Measurements from ENCODE around the gene ETS2.

The ETS2 gene

DNA sequence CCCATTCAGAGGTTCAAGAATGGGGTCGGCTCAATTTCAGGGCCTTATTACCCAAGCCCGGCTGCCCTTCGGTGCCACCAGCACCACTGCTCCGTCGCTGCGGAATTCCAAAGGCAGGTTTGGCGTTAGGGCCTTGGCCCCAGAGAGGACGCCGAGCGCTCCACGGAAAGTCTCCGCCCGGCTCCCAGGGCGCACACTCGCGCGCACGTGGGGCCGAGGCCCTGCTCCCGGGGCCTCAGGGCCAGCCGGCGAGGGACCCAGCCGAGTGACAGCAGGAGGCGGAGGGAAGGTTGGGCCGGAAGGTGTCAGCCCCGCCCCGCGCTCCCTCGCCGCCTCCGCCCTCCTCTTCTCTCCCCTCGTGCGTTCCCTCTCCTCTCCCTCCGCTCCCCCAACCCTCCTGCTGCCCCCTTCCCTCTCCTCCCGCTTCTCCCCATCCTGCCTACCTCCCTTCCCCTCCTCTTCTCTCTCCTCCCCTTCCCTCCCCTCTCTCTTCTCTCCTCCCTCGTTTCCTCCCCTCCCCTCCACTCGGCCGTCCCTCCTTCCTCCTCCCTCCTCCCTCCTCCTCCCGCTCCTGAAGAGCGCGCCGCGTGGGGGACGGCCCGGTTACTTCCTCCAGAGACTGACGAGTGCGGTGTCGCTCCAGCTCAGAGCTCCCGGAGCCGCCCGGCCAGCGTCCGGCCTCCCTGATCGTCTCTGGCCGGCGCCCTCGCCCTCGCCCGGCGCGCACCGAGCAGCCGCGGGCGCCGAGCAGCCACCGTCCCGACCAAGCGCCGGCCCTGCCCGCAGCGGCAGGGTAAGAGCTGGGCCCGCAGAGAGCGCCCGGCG, at the start of gene ETS2:
Gene ETS2 (plus strand): TSS at position 602 of the 825 bp plus-strand sequence. CDS start 4,106 bp downstream, outside the sequence.
- peak; percentile 53 to 67 for DNase-seq (ENCODE audit: low read depth in 2 of 2)

DNA sequence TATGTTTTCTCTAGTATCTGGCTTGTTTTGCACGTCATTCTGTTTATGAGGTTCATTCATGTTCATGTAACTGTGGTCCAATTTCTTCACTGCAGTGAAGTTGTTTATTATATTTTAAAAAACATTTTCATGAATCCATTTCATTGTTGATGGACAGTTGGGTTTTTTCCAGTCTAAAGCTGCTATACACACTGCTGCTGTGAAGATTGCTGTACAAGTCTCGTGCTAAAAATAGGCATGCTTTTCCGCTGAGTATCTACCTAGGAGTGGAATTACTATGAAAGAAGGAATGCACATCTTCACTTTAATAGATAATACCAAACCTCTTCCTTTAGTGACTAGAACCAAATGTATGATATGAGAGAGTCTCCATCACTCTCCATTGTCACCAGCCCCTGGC, 49.0 kb upstream of the ETS2 start:
- DNase-seq (ENCODE audit: low read depth in 2 of 2), result no peak

DNA sequence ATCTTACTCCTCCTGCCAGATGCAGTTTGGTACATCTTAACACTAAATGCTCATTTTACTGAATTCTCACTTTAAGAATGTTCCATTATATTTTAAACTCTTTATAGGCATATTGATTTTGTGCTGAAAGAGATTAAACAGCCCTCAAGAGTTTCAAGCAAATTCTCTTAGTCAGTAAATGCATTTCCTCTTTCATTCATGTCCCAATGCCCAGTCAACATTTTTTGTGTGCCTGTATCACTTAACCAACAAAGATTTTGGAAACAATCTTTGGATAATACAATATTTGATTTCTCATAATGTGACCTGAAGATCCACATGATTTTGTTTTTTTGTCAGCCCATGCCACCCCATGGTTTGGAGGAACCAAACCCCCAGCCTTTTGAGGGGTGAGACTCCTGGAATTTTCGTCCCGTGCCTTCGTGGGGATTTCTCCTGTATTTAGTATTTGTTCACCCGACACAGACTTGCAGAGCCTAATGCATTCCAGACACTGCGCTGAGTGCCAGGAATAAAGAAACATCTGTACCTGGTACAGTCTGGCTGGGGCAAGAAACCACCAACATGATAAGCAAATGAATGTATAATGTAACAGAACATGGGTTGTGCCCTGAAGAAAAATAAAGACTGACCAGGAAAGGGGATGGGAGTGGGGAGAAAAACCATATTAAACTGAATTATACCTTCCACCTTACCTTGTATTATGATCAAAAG, 47.1 kb upstream of the ETS2 start:
- no peak for DNase-seq (ENCODE audit: low read depth in 2 of 2)

DNA sequence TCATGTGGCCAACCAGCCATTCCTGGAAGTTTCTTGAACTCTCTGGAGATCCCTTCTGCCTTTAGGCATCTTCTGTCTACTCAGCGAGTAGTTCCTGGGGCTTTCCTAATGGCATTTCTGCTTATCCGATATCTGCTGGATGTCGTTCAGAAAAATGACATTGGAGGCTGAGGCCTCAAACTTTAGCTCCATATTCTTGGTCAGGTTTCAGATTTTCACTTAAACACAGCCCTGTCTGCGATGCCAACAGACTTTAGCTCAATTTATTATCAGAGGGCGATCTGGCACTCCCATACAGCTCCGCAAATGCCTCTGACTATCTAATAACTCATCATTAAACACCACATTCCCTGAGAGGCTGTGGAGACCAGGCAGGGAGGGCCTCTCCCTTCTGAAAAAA, 46.3 kb upstream of the ETS2 start:
- DNase-seq (ENCODE audit: low read depth in 2 of 2), result no peak

DNA sequence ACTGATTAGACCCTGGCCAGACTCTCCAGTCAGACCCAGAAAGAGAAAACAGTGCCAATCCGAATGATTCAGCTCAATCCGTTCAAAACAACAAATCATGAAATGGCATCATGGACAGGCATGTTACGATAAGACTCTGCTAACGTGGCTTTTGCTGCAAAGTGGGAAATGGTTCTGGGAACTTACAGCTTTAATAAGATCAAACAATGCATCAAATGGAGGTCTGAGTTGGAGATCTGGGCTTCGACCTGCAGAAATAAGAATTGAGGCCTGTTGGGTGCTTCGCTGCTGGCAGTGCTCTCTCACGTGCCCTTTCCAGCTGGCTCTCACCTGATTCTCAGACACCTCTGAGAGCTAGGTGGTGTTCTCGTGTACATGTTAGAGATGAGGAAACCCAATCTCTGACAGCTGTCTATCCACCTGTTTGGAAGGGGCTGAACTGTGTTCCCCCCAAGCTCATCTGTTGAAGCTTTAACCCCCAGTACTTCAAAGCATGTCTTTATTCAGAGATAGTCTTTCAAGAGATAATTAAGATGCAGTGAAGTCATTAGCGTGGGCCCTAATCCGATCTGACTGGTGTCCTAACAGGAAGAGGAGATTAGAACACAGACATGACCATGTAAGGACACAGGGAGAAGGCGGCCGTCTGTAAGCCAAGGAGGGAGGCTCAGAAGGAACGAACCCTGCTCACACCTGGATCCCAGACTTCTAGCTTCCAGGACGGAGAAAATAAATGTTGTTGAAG, 45.5 kb upstream of the ETS2 start:
- DNase-seq (ENCODE audit: low read depth in 2 of 2), result no peak

DNA sequence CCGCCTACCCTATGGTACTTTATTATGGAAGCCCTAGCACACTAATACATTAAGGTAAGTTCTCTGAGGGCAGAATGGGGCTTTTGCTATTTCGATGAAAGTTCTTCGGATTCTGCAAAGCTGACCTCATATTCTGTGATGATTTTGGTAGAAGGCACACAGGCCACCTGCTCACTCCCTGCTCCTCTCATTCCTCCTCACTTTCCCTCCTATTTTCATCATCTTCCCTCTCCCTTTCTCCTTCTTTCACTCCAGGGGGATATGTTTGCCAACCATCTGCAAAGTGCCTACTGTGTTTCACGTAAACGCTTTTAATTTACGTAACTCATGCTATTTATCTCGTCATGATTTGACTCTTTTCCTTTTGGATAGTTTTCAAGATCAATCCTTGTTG, 45.0 kb upstream of the ETS2 start:
- no peak for DNase-seq (ENCODE audit: low read depth in 2 of 2)

DNA sequence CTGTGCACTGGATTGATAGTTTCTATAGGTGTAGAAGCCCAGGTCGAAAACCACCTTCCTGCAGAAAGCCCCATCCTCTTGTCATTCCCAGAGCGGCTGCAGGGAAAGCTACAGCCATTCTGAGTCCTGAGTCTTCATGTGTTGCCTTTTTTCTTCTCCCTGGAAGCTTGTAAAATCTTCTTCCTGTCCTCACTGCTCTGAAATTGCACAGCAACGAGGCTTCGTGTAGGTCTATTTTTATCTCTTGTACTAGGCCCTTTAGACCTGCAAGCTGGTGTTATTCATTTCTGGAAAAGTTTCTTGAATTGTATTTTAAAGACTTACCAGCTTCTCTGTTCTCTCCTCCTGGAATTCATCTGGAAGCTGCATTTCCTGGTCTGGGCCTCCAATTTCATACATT, 44.2 kb upstream of the ETS2 start:
- DNase-seq (ENCODE audit: low read depth in 2 of 2), result no peak

DNA sequence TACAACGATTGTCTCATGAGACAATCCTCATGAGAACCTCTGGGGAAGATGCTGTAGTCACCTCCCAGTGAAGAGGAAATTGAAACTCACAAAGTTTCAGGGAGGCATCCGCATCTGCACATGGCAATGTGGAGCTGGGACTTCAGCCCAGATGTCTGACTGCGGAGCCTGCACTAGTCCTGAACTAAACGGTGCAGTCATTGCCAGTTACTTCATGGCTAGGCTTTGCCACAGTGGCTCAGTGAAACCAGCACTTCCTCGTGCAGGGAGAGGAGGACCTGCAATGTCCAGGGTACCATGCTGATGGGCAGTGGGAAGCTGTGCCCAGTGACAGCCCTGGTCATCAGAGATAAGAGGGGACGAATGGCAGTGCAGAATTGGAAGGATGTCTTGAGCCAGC, 40.7 kb upstream of the ETS2 start:
- no peak for DNase-seq (ENCODE audit: low read depth in 2 of 2)

DNA sequence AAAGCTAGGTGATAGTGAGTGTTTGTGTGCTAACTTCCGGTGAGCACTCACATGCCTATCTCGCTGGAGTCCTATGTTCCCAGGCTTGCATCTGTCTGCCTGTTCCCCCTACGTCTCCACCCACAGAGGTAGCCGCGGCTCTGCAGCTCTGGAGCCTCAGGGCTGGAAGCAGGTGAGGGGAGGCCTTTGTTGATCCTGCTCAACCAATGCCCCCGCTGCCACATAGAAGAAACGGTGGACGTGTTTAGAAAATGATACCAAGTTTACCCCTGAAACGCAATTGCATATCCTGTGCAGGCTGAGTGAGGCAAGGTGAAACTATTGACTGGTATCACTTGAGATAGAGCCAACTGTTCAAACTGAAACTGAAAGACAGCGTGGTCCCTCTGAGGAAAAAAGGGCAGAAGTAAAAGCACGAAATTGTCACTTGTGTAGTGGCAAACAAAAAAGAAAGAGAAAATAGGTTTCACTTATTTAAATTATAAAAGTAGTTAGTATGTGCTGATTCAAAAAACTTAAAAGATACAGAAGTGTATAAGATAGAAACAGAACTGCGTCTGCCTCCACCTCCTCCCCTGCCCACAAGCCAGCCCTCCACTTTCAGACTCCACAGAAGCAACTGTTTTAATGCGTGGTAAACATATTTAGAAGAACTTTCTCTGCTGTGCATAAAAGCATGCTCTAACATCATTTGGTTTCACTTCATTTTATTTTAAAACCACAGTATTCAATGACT, 38.6 kb upstream of the ETS2 start:
- peak in 1 of 2 donors; percentile 49 for DNase-seq (ENCODE audit: low read depth in 2 of 2)

DNA sequence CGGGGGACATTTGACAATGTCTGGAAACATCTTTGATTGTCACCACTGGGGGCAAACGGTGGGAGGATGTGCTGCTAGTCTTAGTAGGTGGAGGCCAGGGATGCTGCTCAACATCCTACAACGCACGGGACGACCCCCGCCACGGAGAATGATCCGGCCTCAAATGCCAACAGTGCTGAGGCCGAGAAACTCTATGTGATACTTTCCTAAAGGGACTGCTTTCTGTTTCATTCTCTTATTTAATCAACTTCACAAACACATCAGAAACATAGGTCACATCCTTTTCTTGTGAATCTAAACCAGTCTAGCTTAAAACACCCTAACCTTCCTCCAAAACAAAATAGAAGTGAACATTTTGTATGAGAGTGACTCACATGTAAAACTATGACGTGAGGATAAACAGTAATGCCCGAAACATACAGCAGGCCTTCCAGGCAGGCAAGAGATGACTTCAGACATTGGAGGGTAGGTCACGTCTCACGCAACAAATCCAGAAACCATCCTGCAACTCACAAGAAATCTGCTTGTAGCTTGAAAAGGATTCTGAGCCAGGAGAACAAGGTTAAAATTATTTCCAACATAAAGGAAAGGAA, 37.2 kb upstream of the ETS2 start:
- peak; percentile 42 to 63 for DNase-seq (ENCODE audit: low read depth in 2 of 2)

DNA sequence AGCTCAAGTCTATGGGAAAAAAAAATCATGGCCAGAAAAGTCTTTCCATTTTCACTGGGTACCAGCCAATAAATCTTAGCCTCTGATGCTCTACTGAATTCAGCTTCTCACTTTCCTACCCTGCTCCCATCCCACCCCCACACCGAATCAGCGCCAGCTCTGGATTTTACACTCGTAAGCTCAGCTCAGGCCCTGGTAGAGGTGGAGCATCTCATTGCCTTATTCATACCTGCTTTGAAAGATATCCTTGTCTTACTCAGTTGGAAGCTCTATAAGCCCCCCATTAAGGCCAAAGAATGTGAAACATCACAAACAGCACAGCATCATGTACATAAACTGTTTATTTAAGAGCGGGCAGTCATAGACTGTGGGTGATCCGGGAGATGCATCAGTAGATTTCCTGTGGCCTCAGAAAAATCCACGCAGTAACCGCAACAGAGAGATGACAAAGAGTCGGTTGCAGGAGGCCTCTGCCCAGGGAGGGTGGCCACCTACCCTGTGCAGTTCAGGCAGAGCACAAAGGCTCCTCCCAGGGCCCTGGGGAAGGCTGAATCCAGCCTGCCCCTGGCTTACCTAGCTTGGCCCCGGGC, 36.4 kb upstream of the ETS2 start:
- DNase-seq (ENCODE audit: low read depth in 2 of 2), result no peak

DNA sequence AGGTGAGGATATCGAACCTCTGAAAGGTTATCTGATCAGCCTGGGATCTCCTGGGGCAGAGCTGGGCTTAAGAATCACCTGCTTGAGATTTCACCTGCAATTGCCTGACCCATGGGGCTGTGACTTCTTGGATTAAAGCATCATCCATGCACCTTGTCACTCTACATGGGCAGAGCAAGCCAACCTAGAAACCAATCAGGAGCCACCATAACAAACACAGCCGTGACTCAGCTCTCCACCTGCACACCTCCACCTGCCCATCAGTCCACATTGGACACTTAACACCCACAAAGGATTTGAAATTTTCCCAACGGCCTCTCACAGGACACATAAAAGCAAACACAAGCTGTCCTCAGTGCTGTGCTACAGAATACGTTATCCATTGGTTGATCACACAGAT, 35.1 kb upstream of the ETS2 start:
- no peak for DNase-seq (ENCODE audit: low read depth in 2 of 2)

DNA sequence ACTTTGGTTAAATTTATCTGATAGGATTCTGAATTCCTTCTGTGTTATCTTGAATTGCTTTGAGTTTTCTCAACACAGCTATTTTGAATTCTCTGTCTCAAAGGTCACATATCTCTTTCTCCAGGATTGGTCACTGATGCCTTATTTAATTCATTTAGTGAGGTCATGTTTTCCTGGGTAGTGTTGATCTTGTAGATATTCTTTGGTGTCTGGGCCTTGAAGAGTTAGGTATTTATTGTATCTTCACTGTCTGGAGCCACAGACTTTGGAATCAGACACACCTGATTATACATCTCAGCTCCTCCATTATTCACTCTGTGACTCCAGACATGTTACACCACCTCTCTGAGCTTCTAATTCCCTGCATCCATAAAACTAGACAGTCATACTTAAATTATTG, 34.2 kb upstream of the ETS2 start:
- no peak for DNase-seq (ENCODE audit: low read depth in 2 of 2)

DNA sequence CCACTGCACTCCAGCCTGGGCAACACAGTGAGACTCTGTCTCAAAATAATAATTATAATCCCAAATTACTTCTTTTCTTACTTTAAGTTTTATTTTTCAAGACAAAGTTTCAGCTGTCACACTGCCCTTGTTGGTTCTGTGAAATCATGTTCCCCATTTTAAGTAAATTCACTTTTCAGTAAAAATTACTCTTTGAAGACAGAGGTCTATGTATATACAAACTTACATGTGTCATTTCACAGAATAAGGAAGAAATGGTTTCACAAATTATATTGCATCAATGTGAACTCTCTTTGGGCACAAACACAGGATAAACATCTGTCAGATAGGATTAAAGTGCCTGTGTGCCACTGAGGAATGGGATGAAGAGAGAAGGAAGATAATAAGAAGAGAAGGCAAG, 33.1 kb upstream of the ETS2 start:
- DNase-seq (ENCODE audit: low read depth in 2 of 2), result no peak

DNA sequence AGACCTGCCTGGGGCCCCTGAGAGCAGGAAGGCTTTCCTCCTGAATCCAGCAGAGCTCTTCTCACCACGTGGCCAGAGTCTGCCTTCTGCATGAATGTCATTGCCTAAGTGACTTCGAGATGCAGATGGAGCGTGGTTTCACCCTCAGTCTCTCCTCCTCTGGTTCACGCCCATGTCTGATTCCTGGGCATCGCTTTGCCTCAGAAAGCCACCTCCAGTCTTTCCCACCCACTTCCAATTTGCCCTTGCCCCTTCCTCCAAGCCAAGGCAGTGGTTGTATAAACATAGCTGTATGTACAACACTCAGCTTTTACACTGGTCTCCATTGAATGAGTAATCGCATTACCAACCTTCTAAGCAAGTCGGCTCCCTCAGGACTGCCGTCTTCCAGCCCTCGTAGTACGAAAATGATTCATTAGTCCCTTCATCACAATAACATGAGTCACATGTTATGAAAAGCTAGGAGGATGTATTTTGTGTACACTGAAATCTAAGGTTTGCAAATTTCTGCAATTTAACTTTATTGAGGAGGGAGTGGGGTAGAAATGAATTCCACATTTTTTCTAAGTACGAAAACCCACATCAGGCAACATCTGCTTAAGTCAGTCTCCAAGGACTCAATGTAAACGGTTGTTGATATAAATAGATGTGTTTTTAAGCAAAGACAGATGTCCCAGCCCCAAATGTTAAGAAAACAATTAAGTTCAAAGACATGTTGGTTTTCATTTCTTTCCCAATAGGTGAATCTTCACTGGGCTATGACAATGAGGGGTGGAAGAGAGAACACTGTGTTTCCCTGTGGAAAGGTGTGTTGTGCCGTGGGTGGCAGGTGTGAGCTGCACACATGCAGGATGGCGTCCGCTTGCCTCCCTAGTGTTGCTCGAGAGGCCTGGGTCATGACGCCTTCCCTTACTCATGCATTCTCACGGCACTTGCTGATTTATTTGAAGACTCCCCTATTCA, 32.3 kb upstream of the ETS2 start:
- DNase-seq (ENCODE audit: low read depth in 2 of 2), result no peak

DNA sequence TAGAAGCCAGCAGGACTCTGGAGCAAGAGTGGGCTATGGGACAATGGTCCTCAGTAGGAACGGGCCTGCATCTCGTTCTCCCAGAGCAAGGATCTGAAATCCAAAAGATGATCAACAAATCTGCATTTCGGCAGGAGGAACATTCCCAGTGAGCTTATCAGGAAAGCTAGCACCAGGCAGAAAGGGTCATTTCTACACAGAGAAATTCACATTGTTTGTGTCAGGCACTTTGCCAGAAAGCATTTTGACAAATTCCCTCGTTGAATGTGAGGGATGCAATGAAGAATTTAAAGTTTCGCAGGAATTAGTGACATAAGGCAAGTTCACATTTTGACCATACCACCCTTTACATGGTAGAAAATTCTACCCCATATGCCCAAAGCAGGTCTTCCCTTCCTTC, 31.6 kb upstream of the ETS2 start:
- no peak for DNase-seq (ENCODE audit: low read depth in 2 of 2)

DNA sequence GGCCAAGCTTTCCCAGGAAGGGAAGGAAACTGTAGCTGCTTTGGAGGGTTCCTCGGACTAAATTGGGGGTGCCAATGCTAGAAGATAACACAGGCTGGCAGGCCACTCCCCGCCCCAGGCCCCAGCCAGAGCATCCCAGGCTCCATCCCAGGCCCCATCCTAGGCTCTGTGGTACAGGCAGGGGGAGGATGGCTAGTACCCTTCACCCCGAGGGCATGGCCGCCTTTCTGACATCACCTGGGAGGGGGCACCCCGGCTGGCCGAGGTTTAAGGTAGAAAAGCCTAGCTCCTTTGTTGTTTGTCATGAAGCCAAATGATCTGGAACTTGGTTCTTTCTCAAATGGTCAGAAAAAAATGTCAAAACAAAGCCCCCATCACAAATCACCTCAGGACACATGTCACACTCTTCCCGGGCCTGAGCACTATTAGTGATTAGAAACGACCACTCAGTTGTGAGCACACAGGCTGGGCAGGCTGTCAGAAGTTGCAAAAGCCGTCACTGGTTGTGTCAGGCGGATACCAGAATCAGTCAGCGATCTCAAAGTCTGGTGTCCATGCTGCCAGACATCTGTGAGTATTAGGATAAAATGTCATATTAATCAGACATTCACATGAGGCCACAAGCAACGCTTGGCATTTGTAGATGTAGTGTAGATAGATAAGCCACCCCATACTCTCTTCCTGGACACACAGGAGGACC, 31.0 kb upstream of the ETS2 start:
- DNase-seq (ENCODE audit: low read depth in 2 of 2), result no peak

DNA sequence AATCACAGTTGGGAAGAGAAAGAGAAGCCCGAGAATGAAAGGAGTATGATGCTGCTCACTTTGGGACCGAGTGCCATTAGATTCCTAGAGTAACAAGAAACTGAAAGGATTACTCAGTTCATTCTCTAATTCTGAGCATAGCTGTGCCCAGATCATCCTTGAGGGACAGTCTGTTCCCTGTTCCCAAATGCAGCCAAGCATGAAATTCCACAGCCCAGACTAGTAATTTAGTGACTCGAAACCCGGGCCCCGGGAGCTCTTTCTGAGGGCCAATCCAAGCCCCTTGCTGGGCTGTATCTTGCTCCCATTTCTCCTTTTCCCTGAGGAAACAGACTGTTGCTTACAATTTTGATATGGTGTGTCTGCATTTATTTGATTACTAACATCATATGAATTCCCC, 30.0 kb upstream of the ETS2 start:
- no peak for DNase-seq (ENCODE audit: low read depth in 2 of 2)

DNA sequence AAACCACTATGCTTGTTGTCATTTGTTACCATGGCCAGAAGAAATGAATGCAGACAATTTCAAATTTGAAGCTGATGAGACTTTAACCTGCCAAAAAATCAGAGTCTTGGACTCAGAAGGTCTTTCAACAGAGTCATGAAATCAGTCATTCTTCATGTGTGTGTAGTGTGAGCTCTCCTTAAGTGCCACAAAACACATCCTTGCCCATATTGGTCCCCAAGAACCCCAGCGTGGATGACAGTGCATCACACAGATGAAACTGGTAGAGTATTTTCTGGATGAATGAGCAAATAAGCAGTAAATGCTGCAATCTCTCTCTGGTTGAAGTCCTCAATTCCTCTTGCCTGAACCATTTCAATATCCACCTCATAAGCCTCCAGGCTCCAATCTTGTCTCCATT, 28.7 kb upstream of the ETS2 start:
- DNase-seq (ENCODE audit: low read depth in 2 of 2), result no peak

All from stimulated activated CD8-positive, alpha-beta memory T cell treated with anti-CD3 and anti-CD28 coated beads, Interleukin-2, amount 100 ng/mL, for 48 hours (primary cell).